GM19397 (cell line): ENCODE results near the gene E4F1.
"Not testable (repeated sequence)": the region's sequence is repeated elsewhere in the genome, so short reads cannot be mapped to it uniquely, and the experiment has no call there.

Experiments used
- ATAC-seq: cut with Tn5 transposase; IDR thresholded peaks from one replicate; pipeline ENCODE4 v1.9.1; 2021; ENCODE audit warnings: mild to moderate bottlenecking, moderate library complexity; ENCODE audit not compliant: unreplicated experiment

Gene E4F1

GRCh38 chr16:2189252-2189893 lies 34.0 kb upstream of the E4F1 start:
- ATAC-seq = no peak

GRCh38 chr16:2190002-2190658 lies 33.3 kb upstream of the E4F1 start:
- ATAC-seq = no peak

- no peak for ATAC-seq
These were observed 32.5 kb upstream of the E4F1 start for GRCh38 chr16:2190659-2191445.

GRCh38 chr16:2191446-2191706 lies 32.0 kb upstream of the E4F1 start:
- ATAC-seq = no peak

GRCh38 chr16:2194166-2194834 lies 29.1 kb upstream of the E4F1 start:
- ATAC-seq = no peak

GRCh38 chr16:2194852-2195321 lies 28.5 kb upstream of the E4F1 start:
- no peak for ATAC-seq

DNA sequence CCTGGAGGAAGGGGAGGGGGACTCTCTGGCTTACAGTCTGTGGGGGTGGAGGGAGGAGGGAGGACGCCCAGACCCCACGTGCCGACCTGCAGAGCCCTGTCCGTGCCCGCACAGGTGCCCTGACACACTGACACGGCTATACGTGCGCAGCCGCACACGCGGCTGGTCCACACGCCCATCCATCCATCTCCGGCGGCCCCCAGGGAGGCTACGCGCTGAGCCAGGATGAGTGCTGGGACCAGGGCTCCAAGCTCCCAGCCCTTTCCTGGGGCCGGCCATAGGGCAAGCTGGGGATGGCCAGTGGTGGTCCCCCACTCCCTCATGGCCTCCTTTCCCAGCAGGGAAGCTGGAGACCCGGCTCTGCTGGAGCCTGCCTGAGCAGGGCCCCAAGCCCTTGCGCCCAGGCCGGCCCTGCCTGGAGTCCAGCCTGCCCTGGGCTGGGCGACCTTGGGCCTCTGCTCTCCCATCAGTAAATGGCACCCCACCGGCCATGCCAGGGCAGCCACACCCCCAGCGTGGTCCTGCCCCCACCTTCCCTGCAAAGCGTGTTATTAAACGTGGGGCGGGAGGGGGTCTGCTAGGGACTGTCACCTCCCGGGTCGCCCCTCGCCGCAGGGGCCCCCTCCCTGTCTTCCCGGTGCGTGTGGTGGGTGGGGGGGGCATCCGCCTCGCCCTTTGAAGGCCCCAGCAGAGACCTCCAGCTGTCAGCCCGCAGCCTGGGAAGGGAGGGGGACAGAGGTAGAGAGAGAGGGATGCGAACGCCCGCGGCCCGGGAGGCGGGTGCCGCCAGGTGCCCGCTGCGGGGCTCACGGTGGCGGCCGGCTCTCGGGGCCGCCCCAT lies 27.8 kb upstream of the E4F1 start:
- ATAC-seq = no peak

- no peak for ATAC-seq
These were observed 27.0 kb upstream of the E4F1 start, which contains the start of gene CASKIN1 for GRCh38 chr16:2196162-2196980. Gene CASKIN1 (minus strand): TSS chr16:2196605. CDS start chr16:2196432, 173 bp downstream.

DNA sequence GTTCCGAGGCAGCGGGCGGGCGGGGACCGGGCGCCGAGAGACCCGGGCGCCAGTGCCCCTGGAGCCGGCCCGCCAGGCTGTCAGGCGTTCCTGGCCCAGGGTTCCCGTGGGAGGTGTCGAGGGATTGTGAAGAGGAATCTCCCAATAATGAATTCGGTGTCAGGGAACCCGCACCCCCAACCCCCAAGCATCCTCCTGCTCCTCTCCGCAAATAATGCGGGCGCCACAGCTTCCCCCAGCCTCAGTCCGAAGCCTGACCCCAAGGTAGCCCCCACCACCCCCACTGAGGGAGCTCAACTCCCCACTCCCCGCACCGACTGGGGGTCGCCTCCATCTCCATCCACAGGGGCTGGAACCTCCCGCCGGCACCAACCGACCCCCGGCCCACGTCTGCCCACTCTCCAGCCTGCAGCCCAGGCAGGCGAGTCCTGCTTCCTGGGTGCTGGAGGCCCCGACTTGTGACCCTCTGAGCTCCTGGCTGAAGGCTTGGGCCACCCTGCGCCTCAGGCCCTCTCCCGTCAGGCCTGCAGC lies 26.3 kb upstream of the E4F1 start:
- no peak for ATAC-seq

GRCh38 chr16:2197765-2198164 lies 25.6 kb upstream of the E4F1 start:
- ATAC-seq = no peak

- ATAC-seq = no peak
These were observed 25.1 kb upstream of the E4F1 start for GRCh38 chr16:2198283-2198682.

- ATAC-seq = no peak
These were observed 24.3 kb upstream of the E4F1 start for GRCh38 chr16:2199095-2199494.

- ATAC-seq = no peak
These were observed 23.7 kb upstream of the E4F1 start for GRCh38 chr16:2199621-2200139.

DNA sequence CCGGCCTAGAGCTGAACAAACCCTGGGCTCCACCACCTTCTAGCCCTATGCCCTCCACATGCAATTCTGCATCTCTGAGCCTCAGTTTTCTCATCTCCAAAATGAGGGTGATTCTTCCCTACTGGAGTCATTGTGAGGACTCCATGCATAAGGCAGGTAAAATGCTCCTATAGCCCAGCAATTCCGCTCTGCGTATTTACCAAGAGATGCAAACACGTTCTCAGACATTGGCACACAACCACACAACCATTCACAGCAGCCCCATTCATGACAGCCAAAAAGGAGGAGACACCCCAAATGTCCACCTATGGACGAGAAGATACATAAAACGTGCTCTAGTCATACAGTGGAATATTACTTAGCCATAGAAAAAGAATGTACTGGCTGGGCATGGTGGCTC lies 23.1 kb upstream of the E4F1 start:
- no peak for ATAC-seq

- not testable (repeated sequence) for ATAC-seq
These were observed 20.2 kb upstream of the E4F1 start for GRCh38 chr16:2203119-2203688.

DNA sequence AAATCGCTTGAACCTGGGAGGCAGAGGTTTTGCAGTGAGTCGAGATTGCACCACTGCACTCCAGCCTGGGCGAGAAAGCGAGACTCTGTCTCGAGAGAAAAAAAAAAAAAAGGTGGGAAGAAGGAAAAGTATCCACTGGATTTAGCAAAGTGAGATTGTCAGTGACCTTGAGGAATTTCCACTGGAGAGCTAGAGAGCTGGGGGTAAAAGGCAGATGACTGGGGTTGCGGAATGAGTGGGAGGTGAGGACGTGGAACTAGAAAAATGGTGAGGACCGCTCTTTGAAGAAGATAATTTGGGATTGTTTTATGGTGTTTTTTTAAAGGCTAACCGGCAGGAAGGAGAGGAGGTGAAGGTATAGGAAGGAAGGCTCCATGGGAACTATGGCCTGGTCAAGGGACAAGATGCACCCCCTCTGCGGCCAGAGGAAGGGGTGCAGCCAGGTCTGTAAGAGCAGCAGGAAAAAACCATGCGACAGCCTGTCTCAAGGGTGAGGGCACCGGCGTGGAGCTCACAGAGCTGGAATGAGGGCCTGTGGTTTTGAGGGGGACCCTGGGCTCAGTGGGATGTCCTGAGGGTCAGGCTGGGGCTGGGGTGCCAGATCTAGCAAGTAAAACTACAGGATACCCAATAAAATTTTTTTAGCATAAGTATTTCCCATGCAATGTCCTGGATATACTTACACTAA lies 18.8 kb upstream of the E4F1 start:
- ATAC-seq = no peak

DNA sequence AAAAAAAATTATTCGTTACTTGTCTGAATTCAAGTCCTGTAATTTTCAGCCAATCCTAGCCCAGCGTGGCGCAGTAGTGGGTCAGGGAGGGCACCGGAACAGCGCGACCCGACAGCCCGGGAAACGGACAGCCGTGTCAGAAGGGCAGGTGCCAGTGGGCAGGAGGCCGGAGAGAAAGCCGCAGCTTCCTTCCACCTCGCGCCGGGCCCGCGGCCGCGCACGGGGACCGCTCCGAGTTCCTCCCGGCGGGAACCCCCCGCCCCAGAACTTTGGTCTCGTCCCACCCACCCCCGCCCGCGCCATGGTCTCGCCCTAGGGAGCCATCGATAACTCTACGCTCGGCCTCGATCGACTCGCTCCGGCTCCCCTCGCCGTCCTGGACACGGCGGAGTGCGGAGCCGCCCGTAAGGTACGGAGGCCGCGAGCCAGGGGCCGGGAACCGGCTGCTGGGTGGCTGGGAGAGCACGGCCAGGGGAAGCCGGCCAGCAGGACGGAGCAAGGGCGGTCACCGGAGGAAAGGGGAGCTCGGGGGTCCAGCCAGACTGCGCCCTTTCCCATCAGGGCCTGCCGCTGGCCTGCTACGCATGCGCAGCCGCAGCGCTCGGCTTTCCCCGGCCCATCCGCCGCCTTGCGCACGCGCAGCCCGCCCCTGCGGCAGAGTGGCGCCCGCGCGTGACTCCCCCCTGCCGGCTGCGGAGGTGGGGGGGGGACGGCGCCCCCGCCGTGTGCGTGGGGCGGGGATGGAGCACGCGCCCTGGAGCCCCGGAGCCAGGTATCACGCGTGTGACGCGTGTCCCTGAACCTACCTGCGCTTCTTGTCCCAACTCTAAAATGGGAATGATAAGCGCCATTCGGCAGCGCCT lies 18.1 kb upstream of the E4F1 start, which contains the start of gene MLST8:
Gene MLST8, plus strand, starts transcription at position 351 of the 863 bp plus-strand sequence. CDS start 632 bp downstream, outside the sequence.
- peak; percentile 71 for ATAC-seq
